ENCODE measurements around the gene PNMA8A. TPM values are rescaled to one million over a fixed set of nuclear protein-coding genes. Genes with fewer than 3 reads are reported as not detected.

The PNMA8A gene
- total RNA-seq, 4 donors from 2014 or later: 1.6 to 5.4 (median 4.0) TPM

- Histone ChIP-seq H3K4me3 (no peak overlapping the region), H3K9me3 (peaks cover 0 to 14% (median 0%) of the 10 kb centered on the region in 3 donors), H3K27ac (no peak overlapping the region), H3K27me3 (peaks cover 26% of the 10 kb centered on the region), H3K36me3 (no peaks in the 10 kb centered on the region), H3K4me1 (peaks cover 0 to 12% (median 5%) of the 10 kb centered on the region in 3 donors)
- TF ChIP-seq, protein P1, sequence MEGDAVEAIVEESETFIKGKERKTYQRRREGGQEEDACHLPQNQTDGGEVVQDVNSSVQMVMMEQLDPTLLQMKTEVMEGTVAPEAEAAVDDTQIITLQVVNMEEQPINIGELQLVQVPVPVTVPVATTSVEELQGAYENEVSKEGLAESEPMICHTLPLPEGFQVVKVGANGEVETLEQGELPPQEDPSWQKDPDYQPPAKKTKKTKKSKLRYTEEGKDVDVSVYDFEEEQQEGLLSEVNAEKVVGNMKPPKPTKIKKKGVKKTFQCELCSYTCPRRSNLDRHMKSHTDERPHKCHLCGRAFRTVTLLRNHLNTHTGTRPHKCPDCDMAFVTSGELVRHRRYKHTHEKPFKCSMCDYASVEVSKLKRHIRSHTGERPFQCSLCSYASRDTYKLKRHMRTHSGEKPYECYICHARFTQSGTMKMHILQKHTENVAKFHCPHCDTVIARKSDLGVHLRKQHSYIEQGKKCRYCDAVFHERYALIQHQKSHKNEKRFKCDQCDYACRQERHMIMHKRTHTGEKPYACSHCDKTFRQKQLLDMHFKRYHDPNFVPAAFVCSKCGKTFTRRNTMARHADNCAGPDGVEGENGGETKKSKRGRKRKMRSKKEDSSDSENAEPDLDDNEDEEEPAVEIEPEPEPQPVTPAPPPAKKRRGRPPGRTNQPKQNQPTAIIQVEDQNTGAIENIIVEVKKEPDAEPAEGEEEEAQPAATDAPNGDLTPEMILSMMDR (IDR thresholded peaks at IDR 0.05): no peak
- TF ChIP-seq EP300 (IDR thresholded peaks at IDR 0.05) (no peak), POLR2AphosphoS5 (IDR thresholded peaks at IDR 0.05) (no peak), POLR2A (IDR thresholded peaks at IDR 0.05) (no peak)
- ATAC-seq: no peak
- 69 to 76% methylated on average over 6 to 8 of the region's 13 CpGs for WGBS, 2 donors (ENCODE audit: low coverage in 1 of 2)
These were observed 43.4 kb upstream of the PNMA8A start for GRCh38 chr19:46514589-46515289.

DNA sequence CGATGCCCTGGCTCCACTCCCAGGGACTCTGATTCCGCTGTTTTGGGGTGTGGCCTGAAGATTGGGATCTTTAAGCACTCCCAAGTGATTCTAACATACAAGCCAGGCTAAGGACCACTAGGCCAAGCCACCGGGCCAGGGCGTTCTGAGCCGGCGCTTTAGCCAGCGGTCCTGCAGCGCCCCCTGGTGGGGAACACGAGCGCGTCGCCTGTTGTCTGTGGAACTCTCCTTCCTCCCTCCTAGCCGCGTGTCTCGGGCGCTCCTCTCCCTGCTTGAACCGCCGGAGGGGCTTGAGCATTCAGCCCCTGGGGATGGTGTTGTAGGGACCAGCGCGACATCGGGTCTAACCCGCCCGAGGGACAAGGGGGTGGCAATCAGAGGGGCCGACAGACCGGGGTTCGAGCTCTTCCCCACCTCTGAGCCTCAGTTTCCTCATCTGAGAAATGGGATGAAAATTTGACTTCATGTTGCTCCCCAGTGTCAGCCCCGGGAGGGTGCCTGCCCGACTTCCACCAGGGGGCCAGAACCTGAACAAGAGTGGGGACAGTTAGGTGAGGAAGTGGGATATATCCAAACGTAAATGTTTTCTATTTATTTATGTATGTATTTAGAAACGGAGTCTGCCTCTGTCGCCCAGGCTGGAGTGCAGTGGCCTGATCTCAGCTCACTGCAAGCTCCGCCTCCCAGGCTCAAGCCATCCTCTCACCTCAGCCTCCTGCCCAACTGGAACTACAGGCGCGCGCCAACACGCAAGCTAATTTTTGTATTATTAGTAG, 42.3 kb upstream of the PNMA8A start:
- 29 to 60% methylated on average over 11 to 13 of the region's 36 CpGs for WGBS, 2 donors (ENCODE audit: low coverage in 1 of 2)
- H3K4me3 ChIP-seq: no peak overlapping the region
- ATAC-seq: peak; percentile 82
- peaks cover 0 to 14% (median 0%) of the 10 kb centered on the region in 3 donors for H3K9me3 ChIP-seq
- H3K27me3 ChIP-seq: peaks cover 26% of the 10 kb centered on the region
- no peaks in the 10 kb centered on the region for H3K36me3 ChIP-seq
- H3K27ac ChIP-seq: no peak overlapping the region
- TF ChIP-seq, protein P1 (IDR thresholded peaks at IDR 0.05): peak; percentile 70 to 98 (median 94)
- no peak for TF ChIP-seq POLR2AphosphoS5 (IDR thresholded peaks at IDR 0.05)
- no peak for TF ChIP-seq POLR2A (IDR thresholded peaks at IDR 0.05)
- no peak for TF ChIP-seq EP300 (IDR thresholded peaks at IDR 0.05)
- peaks cover 0 to 12% (median 5%) of the 10 kb centered on the region in 3 donors for H3K4me1 ChIP-seq

DNA sequence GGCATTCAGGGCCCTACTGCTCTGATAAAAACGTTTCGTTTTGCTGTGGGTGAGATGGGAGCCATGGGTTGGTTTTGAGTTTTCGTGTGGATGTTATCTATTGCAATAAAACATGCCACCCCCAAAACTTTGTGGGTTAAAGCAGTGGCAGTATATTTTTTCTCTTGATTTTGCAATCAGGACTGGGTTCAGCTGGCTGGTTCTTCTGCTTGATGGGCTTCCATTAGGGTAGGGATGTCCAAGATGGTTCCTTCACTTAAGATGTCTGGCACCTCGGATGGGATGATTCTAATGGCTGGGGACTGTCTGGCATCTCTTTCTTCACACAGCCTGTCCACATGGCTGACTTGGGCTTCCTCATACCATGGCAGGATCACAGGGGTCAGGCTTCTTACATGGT, 39.9 kb upstream of the PNMA8A start:
- Histone ChIP-seq H3K9me3 (peaks cover 0 to 14% (median 0%) of the 10 kb centered on the region in 3 donors), H3K4me1 (peaks cover 0 to 12% (median 5%) of the 10 kb centered on the region in 3 donors), H3K27ac (no peak overlapping the region), H3K27me3 (peaks cover 26% of the 10 kb centered on the region), H3K36me3 (no peaks in the 10 kb centered on the region), H3K4me3 (no peak overlapping the region)
- ATAC-seq: no peak
- 69 to 96% methylated on average over 3 to 4 of the region's 4 CpGs for WGBS, 2 donors (ENCODE audit: low coverage in 1 of 2)
- TF ChIP-seq EP300 (IDR thresholded peaks at IDR 0.05) (no peak), POLR2A (IDR thresholded peaks at IDR 0.05) (no peak), POLR2AphosphoS5 (IDR thresholded peaks at IDR 0.05) (no peak)
- TF ChIP-seq, protein P1 (IDR thresholded peaks at IDR 0.05): no peak

DNA sequence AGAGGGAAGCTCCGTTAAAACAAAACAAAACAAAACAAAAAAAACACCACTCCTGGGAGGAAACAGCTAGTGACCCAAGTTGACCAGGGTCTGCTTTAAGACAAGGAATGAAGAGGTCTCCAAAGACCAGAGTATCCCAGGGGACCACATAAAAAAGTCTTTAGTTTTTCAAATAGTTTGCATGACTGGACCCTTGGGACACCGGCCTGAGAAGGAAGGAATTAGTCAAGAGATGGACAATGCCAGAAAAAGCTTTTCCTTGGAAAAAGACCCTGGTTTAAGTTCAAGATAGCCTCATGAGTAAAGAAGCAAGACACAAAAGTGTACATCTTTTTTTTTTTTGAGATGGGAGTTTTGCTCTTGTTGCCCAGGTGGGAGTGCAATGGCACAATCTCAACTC, 36.8 kb upstream of the PNMA8A start:
- TF ChIP-seq, protein P1 (IDR thresholded peaks at IDR 0.05): no peak
- no peak for TF ChIP-seq POLR2AphosphoS5 (IDR thresholded peaks at IDR 0.05)
- TF ChIP-seq EP300 (IDR thresholded peaks at IDR 0.05): no peak
- no peak for TF ChIP-seq POLR2A (IDR thresholded peaks at IDR 0.05)
- Histone ChIP-seq H3K9me3 (peaks cover 0 to 19% (median 0%) of the 10 kb centered on the region in 3 donors), H3K27ac (no peak overlapping the region), H3K4me3 (no peak overlapping the region), H3K36me3 (no peaks in the 10 kb centered on the region), H3K4me1 (peaks cover 0 to under 1% (median 0%) of the 10 kb centered on the region in 3 donors), H3K27me3 (no peaks in the 10 kb centered on the region)
- ATAC-seq: no peak
- WGBS, 2 donors (ENCODE audit: low coverage in 1 of 2): 33 to 50% methylated on average over 2 of the region's 2 CpGs
